H1 (cell line): Measurements from ENCODE around the gene ZNF747. TPM values are rescaled to one million over a fixed set of nuclear protein-coding genes. Genes with fewer than 3 reads are reported as not detected.

Experiments
- CTCF ChIA-PET: fragments of 300-600 bp; sonication (Branson Sonifier 250); formaldehyde crosslinking; loops from one replicate; lab custom pipeline; 2021; ENCODE audit not compliant: partially characterized antibody; lab: Charles Lee
- POLR2A ChIA-PET: fragments of 300-600 bp; sonication (Branson Sonifier 250); formaldehyde crosslinking; loops from one replicate; lab custom pipeline; 2021; ENCODE audit warnings: inconsistent platforms; ENCODE audit not compliant: partially characterized antibody; lab: Charles Lee
- DNase-seq, 2 experiments: peaks; one replicate each; pipeline versions ENCODE4 v3.0.0 to v3.0.0-alpha.2; 2010 to 2022; ENCODE audit warnings: low spot score in 2 of 2, low read depth in 1 of 2, mixed read lengths in 1 of 2
- FAIRE-seq: peaks from 2 replicates; lab custom pipeline; 2011; peaks lifted over from hg19 to GRCh38; lab: Jason Lieb, UNC
- H2AFZ ChIP-seq: 2 replicates; pipeline ENCODE4 v1.8.1; 2012; ENCODE audit warnings: low read length, inconsistent platforms
- H2AK5ac ChIP-seq: 2 replicates; pipeline ENCODE4 v1.6.1; 2013; ENCODE audit warnings: low read depth, low read length
- H2BK120ac ChIP-seq: replicated peaks from 2 replicates; pipeline ENCODE3; 2013; ENCODE audit warnings: low read depth, low read length, inconsistent platforms
- H2BK12ac ChIP-seq: 2 replicates; pipeline ENCODE4 v1.6.1; 2013; ENCODE audit warnings: low read depth, low read length
- H2BK15ac ChIP-seq: 2 replicates; pipeline ENCODE4 v1.6.1; 2013; ENCODE audit warnings: low read length
- H2BK20ac ChIP-seq: 2 replicates; pipeline ENCODE4 v1.6.1; 2013; ENCODE audit warnings: low read length
- H2BK5ac ChIP-seq: 2 replicates; pipeline ENCODE4 v1.6.1; 2013; ENCODE audit warnings: low read depth, low read length
- H3K14ac ChIP-seq: 2 replicates; pipeline ENCODE4 v1.6.1; 2013; ENCODE audit warnings: inconsistent platforms; ENCODE audit not compliant: insufficient read length
- H3K18ac ChIP-seq: 2 replicates; pipeline ENCODE4 v1.6.1; 2013; ENCODE audit warnings: low read length; ENCODE audit errors: extremely low read depth
- H3K23ac ChIP-seq: 2 replicates; pipeline ENCODE4 v1.6.1; 2013; ENCODE audit warnings: inconsistent platforms; ENCODE audit not compliant: insufficient read length
- H3K23me2 ChIP-seq: 2 replicates; pipeline ENCODE4 v1.6.1; 2013; ENCODE audit warnings: low read depth, low read length
- H3K27ac ChIP-seq: 2 replicates; pipeline ENCODE4 v1.6.1; 2011; ENCODE audit warnings: low read depth, low read length, inconsistent platforms
- H3K27me3 ChIP-seq, 4 experiments: replicated peaks in 1 of 4; 1 replicate in 1 of 4; 2 replicates in 3 of 4; pipeline versions ENCODE4 v1.6.1 to v1.8.1; 2011 to 2013; ENCODE audit warnings: low read length in 3 of 4, mild to moderate bottlenecking in 3 of 4, inconsistent platforms in 2 of 4, mixed read lengths in 2 of 4, moderate library complexity in 1 of 4; ENCODE audit not compliant: control insufficient read depth in 3 of 4, insufficient read depth in 3 of 4; ENCODE audit errors: extremely low read depth in 1 of 4
- H3K36me3 ChIP-seq, 4 experiments: 2 replicates each; pipeline versions ENCODE4 v1.6.1 to v1.8.1; 2011 to 2013; ENCODE audit warnings: mild to moderate bottlenecking in 4 of 4, low read length in 3 of 4, moderate library complexity in 2 of 4, control low read depth in 1 of 4, inconsistent platforms in 1 of 4; ENCODE audit not compliant: insufficient read depth in 4 of 4, control insufficient read depth in 2 of 4
- H3K4ac ChIP-seq: replicated peaks from 2 replicates; pipeline ENCODE3; 2013; ENCODE audit warnings: low read length, low read depth, mixed read lengths, inconsistent platforms; ENCODE audit not compliant: insufficient read length
- H3K4me1 ChIP-seq, 4 experiments: replicated peaks in 1 of 4; 1 replicate in 1 of 4; 2 replicates in 3 of 4; pipeline versions ENCODE4 v1.6.1 to v1.8.1; 2011 to 2013; ENCODE audit warnings: low read length in 3 of 4, inconsistent platforms in 2 of 4, mixed read lengths in 1 of 4; ENCODE audit not compliant: insufficient read depth in 4 of 4, control insufficient read depth in 3 of 4
- H3K4me2 ChIP-seq, 2 experiments: 2 replicates each; pipeline versions ENCODE4 v1.6.1 to v1.8.1; 2011 to 2013; ENCODE audit warnings: low read depth in 2 of 2, low read length in 2 of 2, control low read depth in 1 of 2, inconsistent platforms in 1 of 2, mild to moderate bottlenecking in 1 of 2; ENCODE audit not compliant: insufficient read depth in 1 of 2
- H3K4me3 ChIP-seq, 4 experiments: fragments of 200-600, 300-600 bp in 1 of 4; sonication (generic), shearing (Covaris generic), sonication (Bioruptor Twin) in 1 of 4; 2 replicates each; pipeline versions ENCODE4 v1.5.1 to v1.8.1; 2011 to 2016; ENCODE audit warnings: low read length in 4 of 4, low read depth in 3 of 4, control low read depth in 2 of 4, inconsistent platforms in 2 of 4, mild to moderate bottlenecking in 2 of 4, mixed read lengths in 1 of 4, moderate library complexity in 1 of 4; ENCODE audit not compliant: insufficient read depth in 2 of 4; ENCODE audit errors: extremely low read depth in 1 of 4
- H3K56ac ChIP-seq: replicated peaks from 2 replicates; pipeline ENCODE3; 2013; ENCODE audit warnings: low read depth, mild to moderate bottlenecking, mixed read lengths, low read length, inconsistent platforms; ENCODE audit not compliant: insufficient read length
- H3K79me1 ChIP-seq: 2 replicates; pipeline ENCODE4 v1.6.1; 2013; ENCODE audit warnings: low read depth, low read length, control low read depth
- H3K79me2 ChIP-seq, 2 experiments: 2 replicates each; pipeline versions ENCODE4 v1.6.1 to v1.8.1; 2012 to 2013; ENCODE audit warnings: low read length in 2 of 2, mild to moderate bottlenecking in 2 of 2, inconsistent platforms in 1 of 2; ENCODE audit not compliant: insufficient read depth in 2 of 2, control insufficient read depth in 1 of 2
- H3K9ac ChIP-seq, 4 experiments: replicated peaks in 1 of 4; 1 replicate in 1 of 4; 2 replicates in 3 of 4; pipeline versions ENCODE4 v1.6.1 to v1.8.1; 2011 to 2013; ENCODE audit warnings: low read depth in 3 of 4, low read length in 3 of 4, control low read depth in 2 of 4, mild to moderate bottlenecking in 2 of 4, moderate library complexity in 2 of 4, inconsistent platforms in 1 of 4; ENCODE audit errors: extremely low read depth in 1 of 4
- H3K9me3 ChIP-seq, 2 experiments: 2 replicates each; pipeline versions ENCODE4 v1.6.1 to v1.8.1; 2012 to 2013; ENCODE audit warnings: mild to moderate bottlenecking in 2 of 2, moderate library complexity in 2 of 2, control low read depth in 1 of 2, inconsistent platforms in 1 of 2, low read depth in 1 of 2, low read length in 1 of 2, mixed read lengths in 1 of 2; ENCODE audit not compliant: insufficient read depth in 2 of 2
- H4K20me1 ChIP-seq, 2 experiments: replicated peaks in 1 of 2; 2 replicates each; pipeline versions ENCODE3 to v1.8.1; 2011 to 2013; ENCODE audit warnings: inconsistent platforms in 2 of 2, low read length in 2 of 2, mild to moderate bottlenecking in 1 of 2; ENCODE audit not compliant: insufficient read depth in 2 of 2, control insufficient read depth in 1 of 2
- H4K5ac ChIP-seq: 2 replicates; pipeline ENCODE4 v1.6.1; 2013; ENCODE audit warnings: low read length, low read depth, mixed read lengths, inconsistent platforms; ENCODE audit not compliant: insufficient read length
- H4K8ac ChIP-seq: 2 replicates; pipeline ENCODE4 v1.8.0; 2013; ENCODE audit warnings: mild to moderate bottlenecking, moderate library complexity, low read length, inconsistent platforms; ENCODE audit not compliant: insufficient read depth; ENCODE audit errors: extremely low read depth
- H4K91ac ChIP-seq: replicated peaks from 2 replicates; pipeline ENCODE3; 2013; ENCODE audit warnings: low read length, mixed read lengths, inconsistent platforms; ENCODE audit not compliant: insufficient read length
- BRCA1 ChIP-seq: IDR thresholded peaks from 2 replicates; pipeline ENCODE4 v1.6.1; 2012; ENCODE audit warnings: low read depth, low read length, improper control_type of control experiment
- EZH2 ChIP-seq: fragments of 200-600 bp; sonication (generic); IDR thresholded peaks from 2 replicates; pipeline ENCODE4 v1.7.1; 2012; ENCODE audit warnings: low read depth, mild to moderate bottlenecking, moderate library complexity, low read length, inconsistent platforms; ENCODE audit not compliant: severe bottlenecking
- HDAC2 ChIP-seq, 2 experiments: fragments of 300-600 bp in 1 of 2; sonication (generic) in 1 of 2; IDR thresholded peaks; 2 replicates each; pipeline ENCODE4 v1.6.1; 2011 to 2012; ENCODE audit warnings: low read depth in 2 of 2, low read length in 2 of 2, mild to moderate bottlenecking in 2 of 2, moderate library complexity in 2 of 2, borderline replicate concordance in 1 of 2, inconsistent platforms in 1 of 2
- KDM5A ChIP-seq: fragments of 200-600 bp; IDR thresholded peaks from 2 replicates; pipeline ENCODE4 v1.7.1; 2012; ENCODE audit warnings: mild to moderate bottlenecking, low read length, inconsistent platforms, mixed read lengths
- MAX ChIP-seq: IDR thresholded peaks from 2 replicates; pipeline ENCODE4 v1.6.1; 2012; ENCODE audit warnings: inconsistent platforms
- POLR2A ChIP-seq, 2 experiments: IDR thresholded peaks; 1 replicate in 1 of 2; 2 replicates in 1 of 2; pipeline ENCODE4 v1.6.1; 2011; ENCODE audit warnings: low read depth in 2 of 2, low read length in 2 of 2, mild to moderate bottlenecking in 2 of 2; ENCODE audit errors: control extremely low read depth in 1 of 2
- POU5F1 ChIP-seq: IDR thresholded peaks from 2 replicates; pipeline ENCODE4 v1.6.1; 2011; ENCODE audit warnings: low read depth, mild to moderate bottlenecking, low read length, moderate library complexity
- RAD21 ChIP-seq, 2 experiments: IDR thresholded peaks in 1 of 2; conservative IDR thresholded peaks in 1 of 2; 2 replicates each; pipeline ENCODE4 v1.6.1; 2011; ENCODE audit warnings: low read depth in 2 of 2, low read length in 2 of 2, improper control_type of control experiment in 1 of 2, inconsistent platforms in 1 of 2, mild to moderate bottlenecking in 1 of 2, moderate library complexity in 1 of 2
- RFX5 ChIP-seq: IDR thresholded peaks from 2 replicates; pipeline ENCODE4 v1.6.1; 2011; ENCODE audit warnings: low read depth, low read length, improper control_type of control experiment, borderline replicate concordance
- SIRT6 ChIP-seq: IDR thresholded peaks from one replicate; pipeline ENCODE4 v1.7.1; 2012; ENCODE audit warnings: low read length, inconsistent platforms
- SUZ12 ChIP-seq: fragments of 200-600 bp; sonication (generic); IDR thresholded peaks from 2 replicates; pipeline ENCODE4 v1.6.1; 2012; ENCODE audit warnings: mild to moderate bottlenecking, inconsistent platforms, low read length, moderate library complexity, mixed read lengths
- USF2 ChIP-seq: IDR thresholded peaks from 2 replicates; pipeline ENCODE4 v1.6.1; 2011; ENCODE audit warnings: low read length, improper control_type of control experiment
- WGBS, 2 experiments: shearing (Covaris generic) in 1 of 2; methylation state at CpG; one replicate each; pipeline versions ENCODE4 v1.1.6 to v1.1.7; 2013 to 2015; ENCODE audit warnings: low lambda C conversion rate in 2 of 2, mixed read lengths in 2 of 2, inconsistent platforms in 1 of 2, low coverage in 1 of 2, missing lambda C conversion rate in 1 of 2; ENCODE audit not compliant: insufficient replicate concordance in 2 of 2, insufficient coverage in 1 of 2, insufficient read length in 1 of 2; ENCODE audit errors: extremely low coverage in 1 of 2, missing lambda C conversion rate in 1 of 2; 5-methylcytosine and 5-hydroxymethylcytosine counted together
- polyA plus RNA-seq, 7 experiments: library from polyadenylated mRNA; depleted of rRNA in 3 of 7; stranded (reverse) in 5 of 7; unstranded in 2 of 7; fragments of >200 nt in 5 of 7; fragments of 200-250 nt in 2 of 7; gene quantifications; 1 replicate in 5 of 7; 2 replicates in 1 of 7; 4 replicates in 1 of 7; pipeline versions ENCODE4 v1.2.1 to v1.2.3, GENCODE V29; 2011 to 2013; ENCODE audit warnings: missing spikeins in 2 of 7, mixed read lengths in 2 of 7
- total RNA-seq: library from RNA; stranded (reverse); fragmentation: NEBNext Ultra II Directional; extraction: Animal tissue kit (Norgen Biotek cat#: 25700); gene quantifications from 2 replicates; pipeline ENCODE4 v1.2.1, GENCODE V29; 2021

Gene ZNF747
- total and polyA plus RNA-seq, 2 of the 8 experiments (the other 6 are each of a cell fraction or from before 2014, with no cell fraction given), result 9.9 to 10.3 TPM

DNA sequence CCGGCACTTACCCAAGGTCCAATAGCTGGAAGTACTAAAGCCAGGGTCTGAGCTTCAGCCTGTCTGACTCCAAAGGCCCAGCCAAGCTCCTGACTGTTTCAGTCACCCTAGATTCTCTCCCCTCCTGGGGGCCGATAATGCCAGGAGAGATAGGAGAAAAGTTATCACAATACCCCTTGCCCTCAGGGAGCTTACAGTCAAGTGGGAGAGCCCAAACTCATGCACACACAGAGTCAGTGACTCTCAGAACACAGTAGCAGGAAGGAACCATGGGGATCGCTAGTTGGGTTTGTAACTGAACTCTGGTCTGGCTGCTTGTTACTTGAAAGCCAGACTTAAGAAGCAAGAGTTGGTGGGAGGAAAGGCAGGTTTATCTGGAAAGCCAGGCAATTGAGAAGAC, 23.1 kb downstream of the ZNF747 start:
- Histone ChIP-seq H4K20me1 (no peaks in the 10 kb centered on the region), H4K5ac (no peak overlapping the region), H3K79me2 (no peaks in the 10 kb centered on the region), H3K79me1 (no peaks in the 10 kb centered on the region), H3K23ac (no peak overlapping the region), H2BK120ac (no peak overlapping the region), H2BK20ac (no peak overlapping the region), H2BK5ac (no peak overlapping the region), H2BK12ac (0 out of 2 replicates have a peak overlapping the region, but pooled peaks have one; percentile 12), H3K27ac (no peak overlapping the region), H3K56ac (no peak overlapping the region), H3K36me3 (no peaks in the 10 kb centered on the region), H3K9ac (no peak overlapping the region), H3K27me3 (no peaks in the 10 kb centered on the region; a peak in 1 of 7 replicates), H3K9me3 (no peaks in the 10 kb centered on the region), H2AK5ac (no peak overlapping the region), H3K4me2 (no peak overlapping the region), H3K14ac (no peak overlapping the region), H4K91ac (no peak overlapping the region), H4K8ac (no peak overlapping the region), H2BK15ac (no peak overlapping the region), H3K4me1 (no peaks in the 10 kb centered on the region), H3K18ac (no peak overlapping the region), H2AFZ (no peak overlapping the region), H3K23me2 (no peaks in the 10 kb centered on the region), H3K4ac (no peak overlapping the region), H3K4me3 (no peak overlapping the region)
- ChIA-PET CTCF (interaction anchor here (0.9 to 1.6 kb wide), 4 partner anchors 54 to 104 kb away, joined by 3 to 5 read pairs (median 4); no protein-coding TSS in a partner anchor), POLR2A (interaction anchor here (0.6 to 1.6 kb wide), 3 partner anchors 13 to 98 kb away, joined by 3 to 4 read pairs (median 3); partner anchors contain the start of gene ZNF689)
- no peak for DNase-seq
- no peak for FAIRE-seq
- WGBS, 2 experiments, result 83% methylated on average over 3 of the region's 3 CpGs; no CpG with 5 or more reads in 1 of the 2 experiments
- TF ChIP-seq RAD21 (IDR thresholded peaks at IDR 0.05 in 1 of 2, conservative IDR thresholded peaks at IDR 0.05 in 1 of 2; ENCODE audit: low read depth in 2 of 2, low read length in 2 of 2) (no peak), KDM5A (no peak), POU5F1 (no peak), RFX5 (no peak), POLR2A (IDR thresholded peaks at IDR 0.05; ENCODE audit: control extremely low read depth in 1 of 2, low read depth in 2 of 2, low read length in 2 of 2) (no peak), HDAC2 (IDR thresholded peaks at IDR 0.05; ENCODE audit: borderline replicate concordance in 1 of 2, low read depth in 2 of 2, low read length in 2 of 2) (no peak), SIRT6 (no peak), MAX (no peak), USF2 (no peak), BRCA1 (no peak), EZH2 (no peak), SUZ12 (no peak)
